Coronary artery (tissue), 2 donors: ENCODE measurements around the gene ISLR2.

ENCODE experiments used
- DNase-seq: peaks from one replicate; pipeline ENCODE4 v3.0.0-alpha.2; 2017; ENCODE audit warnings: low spot score
- H3K27ac ChIP-seq, 2 donors: fragments of 200-600 bp; sonication (generic); one replicate each; pipeline ENCODE4 v1.5.1; 2016 to 2019
- H3K4me3 ChIP-seq: fragments of 200-600 bp; sonication (generic); 2 replicates; pipeline ENCODE4 v1.5.1; 2016; ENCODE audit warnings: mild to moderate bottlenecking, moderate library complexity
- CTCF ChIP-seq: fragments of 200-600 bp; sonication (generic); IDR thresholded peaks from one replicate; pipeline ENCODE4 v1.5.1; 2019; ENCODE audit warnings: antibody characterized with exemption

The ISLR2 gene

GRCh38 chr15:74130849-74131627 lies 652 bp downstream of the ISLR2 start:
- no peak for DNase-seq
- no peak overlapping the region for H3K4me3 ChIP-seq

GRCh38 chr15:74131628-74132413 lies 1.4 kb downstream of the ISLR2 start:
- no peak for DNase-seq
- H3K27ac ChIP-seq = no peak overlapping the region
- no peak for TF ChIP-seq CTCF
- no peak overlapping the region for H3K4me3 ChIP-seq

More at GRCh38 chr15:74130849-74131627, 652 bp downstream of the ISLR2 start:
- H3K27ac ChIP-seq = no peak overlapping the region
- no peak for TF ChIP-seq CTCF

- Histone ChIP-seq H3K4me3 (no peak overlapping the region), H3K27ac (no peak overlapping the region)
- DNase-seq = no peak
- no peak for TF ChIP-seq CTCF
These were observed 2.6 kb downstream of the ISLR2 start for GRCh38 chr15:74132681-74133651.

- no peak for DNase-seq
- no peak overlapping the region for H3K4me3 ChIP-seq
These were observed 3.5 kb downstream of the ISLR2 start for GRCh38 chr15:74133694-74134386.

GRCh38 chr15:74134387-74135027 lies 4.1 kb downstream of the ISLR2 start:
- Histone ChIP-seq H3K4me3 (no peak overlapping the region), H3K27ac (no peak overlapping the region)
- no peak for TF ChIP-seq CTCF
- DNase-seq = no peak

More at GRCh38 chr15:74133694-74134386, 3.5 kb downstream of the ISLR2 start:
- H3K27ac ChIP-seq = no peak overlapping the region
- TF ChIP-seq CTCF = no peak

- no peak for TF ChIP-seq CTCF
- no peak for DNase-seq
- Histone ChIP-seq H3K27ac (no peak overlapping the region), H3K4me3 (no peak overlapping the region)
These were observed 4.7 kb downstream of the ISLR2 start for GRCh38 chr15:74135041-74135565.
